Thyroid gland (tissue), 4 donors: ENCODE results near the gene PHF21A.

Experiments
- CTCF ChIP-seq, 6 experiments: fragments of 200-600 bp in 3 of 6; fragments of 450-650 bp in 3 of 6; sonication (generic) in 3 of 6; IDR thresholded peaks; one replicate each; pipeline ENCODE4 v1.5.1; 2016 to 2019; ENCODE audit warnings: antibody characterized with exemption in 6 of 6, mild to moderate bottlenecking in 2 of 6, inconsistent platforms in 1 of 6, moderate library complexity in 1 of 6
- POLR2A ChIP-seq, 2 donors: fragments of 450-650 bp; IDR thresholded peaks; one replicate each; pipeline ENCODE4 v1.6.1; 2017; ENCODE audit warnings: antibody characterized with exemption in 2 of 2, mild to moderate bottlenecking in 2 of 2, moderate library complexity in 1 of 2

GRCh38 chr11:45924036-45924915, 197.0 kb downstream of the PHF21A start:
- TF ChIP-seq CTCF (IDR thresholded peaks at IDR 0.05) (no peak), POLR2A (IDR thresholded peaks at IDR 0.05) (no peak)
